Upper lobe of right lung (tissue), 1 donor: Measurements from ENCODE around the gene NOM1. TPM values are rescaled to one million over a fixed set of nuclear protein-coding genes. Genes with fewer than 3 reads are reported as not detected.
"Not testable (repeated sequence)": the region's sequence is repeated elsewhere in the genome, so short reads cannot be mapped to it uniquely, and the experiment has no call there.

Experiments used
- ATAC-seq: fragments of 200-7000 bp; cut with Tn5 transposase; one replicate; pipeline ENCODE4 v1.9.1; 2020; ENCODE audit warnings: mild to moderate bottlenecking, moderate library complexity
- DNase-seq: peaks from one replicate; pipeline ENCODE4 v3.0.0-alpha.2; 2020
- H3K27ac ChIP-seq: fragments of 200-600 bp; one replicate; pipeline ENCODE4 v1.8.0; 2022
- H3K27me3 ChIP-seq: fragments of 200-600 bp; one replicate; pipeline ENCODE4 v1.8.0; 2022; ENCODE audit warnings: mild to moderate bottlenecking
- H3K36me3 ChIP-seq: fragments of 200-600 bp; one replicate; pipeline ENCODE4 v1.8.0; 2022
- H3K4me1 ChIP-seq: fragments of 200-600 bp; one replicate; pipeline ENCODE4 v1.8.0; 2022
- H3K4me3 ChIP-seq: fragments of 200-600 bp; one replicate; pipeline ENCODE4 v1.8.0; 2022; ENCODE audit warnings: mild to moderate bottlenecking
- H3K9me3 ChIP-seq: fragments of 200-600 bp; one replicate; pipeline ENCODE4 v1.8.0; 2022
- intact Hi-C: fragments of 100-400 bp; cut with DNase I; formaldehyde crosslinking; loops from one replicate; pipeline ENCODE4 v1.11.0; 2022
- total RNA-seq: library from RNA; stranded (reverse); fragmentation: NEBNext Ultra II Directional; extraction: Animal tissue kit (Norgen Biotek cat#: 25700); gene quantifications from one replicate; pipeline ENCODE4 v1.2.1, GENCODE V29; 2021
- TF ChIP-seq, protein P1 (sequence below): fragments of 200-600 bp; IDR thresholded peaks from one replicate; pipeline ENCODE4 v1.8.0; 2022; ENCODE audit warnings: antibody characterized with exemption
- donor health status: DM: no; HTN: yes; CAD: no; lungs with severe emphysema.

Gene NOM1
- total RNA-seq, 1 donor from 2014 or later, result 20.6 TPM

DNA sequence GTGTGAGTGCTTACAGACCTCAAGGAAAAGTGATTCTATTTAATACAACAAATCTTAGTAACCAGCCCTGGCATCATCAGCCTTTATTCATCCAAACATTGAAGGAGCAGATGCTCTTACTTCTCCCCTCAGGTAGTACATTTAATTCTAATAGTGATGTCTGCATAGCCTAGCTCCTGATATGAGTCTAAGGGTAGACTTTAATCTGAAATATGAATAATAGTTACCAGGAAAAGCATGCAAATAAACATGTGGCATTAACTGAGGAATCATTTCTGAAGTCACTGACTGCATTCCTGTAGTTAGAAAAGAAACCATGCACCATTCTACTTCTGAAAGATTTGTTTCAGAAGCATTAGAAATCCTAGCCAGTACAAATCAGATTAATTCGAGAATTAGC lies 30.9 kb upstream of the NOM1 start:
- H3K4me3 ChIP-seq, result no peak overlapping the region
- DNase-seq (no peak), ATAC-seq (no peak)
- H3K27ac ChIP-seq, result no peak overlapping the region
- H3K4me1 ChIP-seq, result no peaks in the 10 kb centered on the region
- H3K27me3 ChIP-seq, result no peaks in the 10 kb centered on the region
- no peaks in the 10 kb centered on the region for H3K9me3 ChIP-seq
- intact Hi-C loops, result no loop called here
- H3K36me3 ChIP-seq, result no peaks in the 10 kb centered on the region
- TF ChIP-seq, protein P1, sequence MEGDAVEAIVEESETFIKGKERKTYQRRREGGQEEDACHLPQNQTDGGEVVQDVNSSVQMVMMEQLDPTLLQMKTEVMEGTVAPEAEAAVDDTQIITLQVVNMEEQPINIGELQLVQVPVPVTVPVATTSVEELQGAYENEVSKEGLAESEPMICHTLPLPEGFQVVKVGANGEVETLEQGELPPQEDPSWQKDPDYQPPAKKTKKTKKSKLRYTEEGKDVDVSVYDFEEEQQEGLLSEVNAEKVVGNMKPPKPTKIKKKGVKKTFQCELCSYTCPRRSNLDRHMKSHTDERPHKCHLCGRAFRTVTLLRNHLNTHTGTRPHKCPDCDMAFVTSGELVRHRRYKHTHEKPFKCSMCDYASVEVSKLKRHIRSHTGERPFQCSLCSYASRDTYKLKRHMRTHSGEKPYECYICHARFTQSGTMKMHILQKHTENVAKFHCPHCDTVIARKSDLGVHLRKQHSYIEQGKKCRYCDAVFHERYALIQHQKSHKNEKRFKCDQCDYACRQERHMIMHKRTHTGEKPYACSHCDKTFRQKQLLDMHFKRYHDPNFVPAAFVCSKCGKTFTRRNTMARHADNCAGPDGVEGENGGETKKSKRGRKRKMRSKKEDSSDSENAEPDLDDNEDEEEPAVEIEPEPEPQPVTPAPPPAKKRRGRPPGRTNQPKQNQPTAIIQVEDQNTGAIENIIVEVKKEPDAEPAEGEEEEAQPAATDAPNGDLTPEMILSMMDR, result no peak

DNA sequence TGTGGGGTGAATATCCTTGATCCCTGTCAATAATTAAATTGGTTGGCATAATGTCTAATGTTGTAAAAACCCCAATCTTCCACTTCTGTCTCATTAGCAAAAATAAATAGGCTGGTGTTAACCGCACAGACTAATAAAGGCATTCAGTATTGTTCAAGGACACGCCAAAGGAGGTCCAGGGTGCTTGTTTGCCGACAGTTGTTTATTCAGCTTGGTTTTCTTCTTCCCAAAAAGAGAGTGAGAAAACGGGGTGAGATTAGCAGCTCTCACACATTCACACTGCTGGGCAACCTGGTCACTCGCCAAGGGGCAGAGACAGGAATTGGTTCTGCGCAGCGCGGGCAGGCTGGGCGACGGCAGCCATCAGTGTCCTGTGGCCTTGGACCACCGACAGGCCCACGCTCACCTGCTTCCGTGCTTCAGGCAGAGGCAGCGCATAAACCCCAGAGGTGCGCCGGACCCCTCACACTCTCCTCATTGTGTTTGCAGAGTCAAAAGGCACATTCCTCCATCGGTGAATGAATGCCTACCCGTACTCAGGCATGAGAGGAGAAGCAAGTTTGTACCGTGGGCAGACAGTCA lies 30.3 kb upstream of the NOM1 start:
- DNase-seq (peak; percentile 49), ATAC-seq (no peak)
- no peaks in the 10 kb centered on the region for H3K27me3 ChIP-seq
- no peaks in the 10 kb centered on the region for H3K4me1 ChIP-seq
- no peak overlapping the region for H3K4me3 ChIP-seq
- H3K27ac ChIP-seq, result no peak overlapping the region
- intact Hi-C loops, result no loop called here
- H3K36me3 ChIP-seq, result no peaks in the 10 kb centered on the region
- H3K9me3 ChIP-seq, result no peaks in the 10 kb centered on the region
- TF ChIP-seq, protein P1, result no peak

DNA sequence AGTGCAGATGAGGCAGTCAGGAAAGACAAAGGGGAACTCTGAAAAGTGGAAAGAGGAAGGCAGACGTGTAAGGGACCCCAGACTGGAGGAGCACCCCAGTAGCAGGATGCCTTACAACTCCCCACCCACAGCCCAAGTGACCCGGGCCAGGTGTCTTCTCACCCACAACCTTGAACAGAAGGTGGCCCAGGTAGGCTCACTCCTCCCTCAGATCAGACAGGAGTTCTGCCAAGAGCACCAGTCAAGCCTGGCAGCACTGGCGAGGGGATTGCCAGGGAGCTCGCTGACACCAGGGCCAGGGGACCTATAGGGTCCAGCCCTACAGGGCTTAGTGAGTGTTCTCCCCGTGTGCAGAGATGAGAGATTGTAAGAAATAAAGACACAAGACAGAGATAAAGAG lies 29.4 kb upstream of the NOM1 start:
- Histone ChIP-seq H3K27me3 (no peaks in the 10 kb centered on the region), H3K4me3 (no peak overlapping the region), H3K9me3 (no peaks in the 10 kb centered on the region), H3K4me1 (no peaks in the 10 kb centered on the region), H3K36me3 (no peaks in the 10 kb centered on the region), H3K27ac (no peak overlapping the region)
- intact Hi-C loops, result no loop called here
- TF ChIP-seq, protein P1, result no peak
- peak; percentile 34 for DNase-seq
- no peak for ATAC-seq

DNA sequence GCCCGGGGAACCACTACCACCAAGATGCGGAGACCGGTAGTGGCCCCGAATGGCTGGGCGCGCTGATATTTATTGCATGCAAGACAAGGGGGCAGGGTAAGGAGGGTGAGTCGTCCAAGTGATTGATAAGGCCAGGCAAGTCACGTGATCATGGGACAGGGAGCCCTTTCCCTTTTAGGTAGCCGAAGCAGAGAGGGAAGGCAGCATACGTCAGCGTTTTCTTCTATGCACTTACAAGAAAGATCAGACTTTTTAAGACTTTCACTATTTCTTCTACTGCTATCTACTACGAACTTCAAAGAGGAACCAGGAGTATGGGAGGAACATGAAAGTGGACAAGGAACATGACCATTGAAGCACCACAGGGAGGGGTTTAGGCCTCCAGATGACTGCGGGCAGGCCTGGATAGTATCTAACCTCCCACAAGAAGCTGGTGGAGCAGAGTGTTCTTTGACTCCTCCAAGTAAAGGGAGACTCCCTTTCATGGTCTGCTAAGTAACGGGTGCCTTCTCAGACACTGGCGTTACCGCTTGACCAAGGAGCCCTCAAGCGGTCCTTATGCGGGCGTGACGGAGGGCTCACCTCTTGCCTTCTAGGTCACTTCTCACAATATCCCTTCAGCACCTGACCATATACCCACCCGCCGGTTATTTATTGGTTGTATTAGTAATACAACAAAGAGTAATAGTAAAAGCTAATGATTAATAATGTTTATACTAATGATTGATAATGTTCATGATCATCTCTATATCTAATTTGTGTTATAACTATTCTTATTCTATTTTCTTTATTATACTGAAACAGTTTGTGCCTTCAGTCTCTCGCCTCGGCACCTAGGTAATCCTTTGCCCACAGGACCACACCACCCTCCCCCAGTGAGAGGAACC lies 28.8 kb upstream of the NOM1 start:
- H3K4me1 ChIP-seq, H3K36me3 ChIP-seq, H3K4me3 ChIP-seq, ATAC-seq, H3K27ac ChIP-seq, H3K9me3 ChIP-seq, intact Hi-C loops, H3K27me3 ChIP-seq: not testable (repeated sequence)
- DNase-seq, result peak; percentile 17

DNA sequence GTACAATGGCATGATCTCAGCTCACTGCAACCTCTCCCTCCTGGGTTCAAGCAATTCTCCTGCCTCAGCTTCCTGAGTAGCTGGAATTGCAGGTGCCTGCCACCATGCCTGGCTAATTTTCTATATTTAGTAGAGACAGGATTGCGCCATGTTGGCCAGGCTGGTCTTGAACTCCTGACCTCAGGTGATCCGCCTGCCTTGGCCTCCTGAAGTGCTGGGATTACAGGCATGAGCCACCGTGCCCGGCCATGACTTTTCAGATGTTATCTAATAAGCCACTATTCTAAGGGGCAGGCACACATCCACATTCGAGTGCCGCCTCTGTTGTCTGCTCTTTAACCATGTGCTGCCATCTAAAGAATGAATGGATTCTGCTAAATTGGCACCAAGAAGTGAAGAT lies 27.2 kb upstream of the NOM1 start:
- H3K36me3 ChIP-seq, H3K9me3 ChIP-seq, H3K4me1 ChIP-seq, H3K27me3 ChIP-seq, ATAC-seq, H3K4me3 ChIP-seq, H3K27ac ChIP-seq, intact Hi-C loops: not testable (repeated sequence)
- peak; percentile 19 for DNase-seq

DNA sequence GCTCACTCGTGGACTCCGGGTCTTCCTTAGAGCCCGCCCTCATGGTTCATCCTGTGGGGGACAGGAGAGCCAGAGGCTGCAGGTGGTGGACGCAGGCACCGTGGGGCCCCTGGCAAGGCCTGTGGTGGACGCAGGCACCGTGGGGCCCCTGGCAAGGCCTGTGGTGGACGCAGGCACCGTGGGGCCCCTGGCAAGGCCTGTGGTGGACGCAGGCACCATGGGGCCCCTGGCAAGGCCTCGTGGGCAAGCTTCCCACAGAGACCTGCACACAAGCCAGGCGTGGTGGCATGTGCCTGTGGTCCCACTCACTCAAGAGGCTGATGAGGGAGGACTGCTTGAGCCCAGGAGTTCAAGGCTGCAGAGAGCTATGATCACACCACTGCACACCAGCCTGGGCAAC lies 23.7 kb upstream of the NOM1 start:
- H3K4me1 ChIP-seq, H3K36me3 ChIP-seq, H3K9me3 ChIP-seq, intact Hi-C loops, H3K4me3 ChIP-seq, H3K27me3 ChIP-seq, H3K27ac ChIP-seq, ATAC-seq, DNase-seq: not testable (repeated sequence)

DNA sequence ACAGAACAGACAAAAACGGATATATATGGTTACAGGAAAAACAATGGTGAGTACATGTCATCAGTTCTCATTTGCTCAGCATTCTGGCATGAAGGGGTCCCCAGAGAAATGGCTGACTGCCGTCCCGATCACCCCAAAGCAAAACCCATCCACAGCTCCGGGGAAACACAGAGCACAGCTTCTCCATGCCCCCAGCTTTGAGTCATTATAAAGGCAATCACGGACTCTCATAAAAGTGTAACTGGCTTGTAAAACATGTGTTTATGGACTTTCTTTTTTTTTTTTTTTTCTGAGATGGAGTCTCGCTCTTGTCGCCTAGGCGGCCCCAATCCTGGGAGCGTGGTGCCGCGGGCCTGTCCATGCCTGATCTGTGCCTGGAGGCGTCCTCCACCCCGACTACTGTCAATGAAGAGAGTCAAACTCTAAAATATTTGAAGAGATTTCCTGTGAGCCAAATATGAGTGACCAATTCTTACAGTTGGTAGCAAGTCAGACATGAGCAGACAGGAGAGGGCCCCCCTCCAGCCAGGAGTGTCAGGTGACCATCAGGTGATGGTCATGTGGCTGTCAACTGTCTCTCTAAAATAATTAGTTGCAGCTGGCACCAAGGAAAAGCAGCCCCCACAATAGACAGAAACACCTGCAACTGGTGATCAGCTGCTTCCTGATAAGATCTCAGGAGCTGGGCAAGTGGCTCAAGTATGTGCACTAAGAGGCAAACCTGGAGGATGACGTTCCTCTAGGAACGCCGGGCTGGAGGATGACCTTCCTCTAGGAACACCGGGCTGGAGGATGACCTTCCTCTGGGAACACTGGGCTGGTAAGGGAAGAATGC lies 21.7 kb upstream of the NOM1 start:
- H3K27me3 ChIP-seq, result no peaks in the 10 kb centered on the region
- TF ChIP-seq, protein P1, result no peak
- DNase-seq (no peak), ATAC-seq (no peak)
- H3K27ac ChIP-seq, result no peak overlapping the region
- H3K4me1 ChIP-seq, result no peaks in the 10 kb centered on the region
- intact Hi-C loops, result no loop called here
- no peak overlapping the region for H3K4me3 ChIP-seq
- no peaks in the 10 kb centered on the region for H3K9me3 ChIP-seq
- no peaks in the 10 kb centered on the region for H3K36me3 ChIP-seq
